SU-DHL-6 (cell line): ENCODE measurements around the gene MYRF.

ENCODE experiments used
- EZH2phosphoT487 ChIP-seq: fragments of 200-600 bp; sonication (generic), shearing (Covaris generic); conservative IDR thresholded peaks from 2 replicates; pipeline ENCODE4 v1.6.1; 2018; ENCODE audit warnings: mild to moderate bottlenecking, antibody characterized with exemption, low read length, moderate library complexity, mixed read lengths
- TF ChIP-seq, protein P1 (sequence below): fragments of 200-600 bp; sonication (generic); IDR thresholded peaks from one replicate; pipeline ENCODE4 v1.5.1; 2017; ENCODE audit warnings: antibody characterized with exemption, mild to moderate bottlenecking, low read length, moderate library complexity; ENCODE audit not compliant: insufficient read depth, poor library complexity, severe bottlenecking

DNA sequence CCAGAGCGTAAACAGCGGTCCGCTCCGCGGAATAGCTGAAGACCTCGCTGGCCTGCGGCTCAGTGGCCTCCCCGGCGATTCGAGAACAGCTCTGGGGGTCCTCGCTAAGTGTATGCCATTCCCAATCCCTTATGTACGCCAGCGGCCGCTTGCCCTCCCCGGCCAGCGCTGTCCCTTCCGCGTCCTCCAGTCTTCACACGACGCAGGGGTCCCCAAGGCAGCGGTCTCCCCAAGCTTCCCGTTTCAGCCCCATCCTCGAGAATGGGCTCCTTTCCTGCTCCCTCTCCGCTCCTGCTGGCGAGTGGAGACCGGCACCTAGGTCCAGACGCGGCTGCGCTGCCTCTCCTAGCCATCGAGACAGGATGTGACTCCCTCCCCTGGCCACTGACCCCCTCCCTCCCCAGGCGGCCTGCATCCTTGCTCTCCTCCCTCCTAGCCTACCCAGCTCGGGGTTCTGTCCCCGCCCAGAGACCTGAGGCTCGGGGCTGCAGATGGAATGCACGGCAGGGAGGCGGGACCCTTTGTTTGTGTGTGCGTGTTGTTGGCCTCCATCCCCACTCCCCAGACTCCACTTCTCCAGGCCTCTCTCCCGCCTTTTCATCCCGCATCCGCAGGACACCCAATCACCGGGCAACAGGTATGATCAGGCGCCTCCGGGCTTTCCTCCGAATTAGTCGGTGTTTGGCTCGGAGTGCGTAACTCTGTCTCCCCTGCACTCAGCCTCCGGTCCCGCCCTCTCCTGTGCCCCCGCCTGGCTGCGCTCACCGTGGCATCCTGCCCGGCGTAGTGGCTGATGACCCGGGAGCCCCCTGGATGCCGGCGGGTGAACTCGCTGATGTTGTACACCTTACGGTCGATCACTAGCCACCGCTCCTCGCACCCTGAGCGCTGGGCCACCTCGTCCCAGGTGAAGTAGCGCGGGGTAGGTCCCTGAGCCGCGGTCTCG is 63.6 kb downstream of the MYRF start:
- TF ChIP-seq, protein P1, sequence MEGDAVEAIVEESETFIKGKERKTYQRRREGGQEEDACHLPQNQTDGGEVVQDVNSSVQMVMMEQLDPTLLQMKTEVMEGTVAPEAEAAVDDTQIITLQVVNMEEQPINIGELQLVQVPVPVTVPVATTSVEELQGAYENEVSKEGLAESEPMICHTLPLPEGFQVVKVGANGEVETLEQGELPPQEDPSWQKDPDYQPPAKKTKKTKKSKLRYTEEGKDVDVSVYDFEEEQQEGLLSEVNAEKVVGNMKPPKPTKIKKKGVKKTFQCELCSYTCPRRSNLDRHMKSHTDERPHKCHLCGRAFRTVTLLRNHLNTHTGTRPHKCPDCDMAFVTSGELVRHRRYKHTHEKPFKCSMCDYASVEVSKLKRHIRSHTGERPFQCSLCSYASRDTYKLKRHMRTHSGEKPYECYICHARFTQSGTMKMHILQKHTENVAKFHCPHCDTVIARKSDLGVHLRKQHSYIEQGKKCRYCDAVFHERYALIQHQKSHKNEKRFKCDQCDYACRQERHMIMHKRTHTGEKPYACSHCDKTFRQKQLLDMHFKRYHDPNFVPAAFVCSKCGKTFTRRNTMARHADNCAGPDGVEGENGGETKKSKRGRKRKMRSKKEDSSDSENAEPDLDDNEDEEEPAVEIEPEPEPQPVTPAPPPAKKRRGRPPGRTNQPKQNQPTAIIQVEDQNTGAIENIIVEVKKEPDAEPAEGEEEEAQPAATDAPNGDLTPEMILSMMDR: no peak
- no peak for TF ChIP-seq EZH2phosphoT487
